ENCODE data around the gene TRAPPC10.
"Not testable (repeated sequence)": the region's sequence is repeated elsewhere in the genome, so short reads cannot be mapped to it uniquely, and the experiment has no call there.

GRCh38 chr21:44142470-44142869, 130.4 kb downstream of the TRAPPC10 start:
- not testable (repeated sequence) for TF ChIP-seq CTCF, POLR2A (IDR thresholded peaks at IDR 0.05)
